K562 (cell line): Measurements from ENCODE around the gene GPNMB. TPM values are rescaled to one million over a fixed set of nuclear protein-coding genes. Genes with fewer than 3 reads are reported as not detected.
A peak's percentile ranks its signal among the peaks of the same experiment; 100 is the strongest.

Source experiments
- BACH1 ChIP-seq: fragments of 200-800 bp; sonication (Bioruptor generic); IDR thresholded peaks from 2 replicates; pipeline ENCODE4 v1.6.1; 2016; ENCODE audit warnings: missing genetic modification characterization, missing compliant biosample characterization
- CBFA2T3 ChIP-seq: fragments of 450-650 bp; IDR thresholded peaks from 2 replicates; pipeline ENCODE4 v1.6.1; 2017
- CXXC5 ChIP-seq: fragments of 250-450 bp; sonication (Bioruptor Pico); IDR thresholded peaks from 2 replicates; pipeline ENCODE4 v1.8.0; 2022; ENCODE audit warnings: inconsistent platforms, mild to moderate bottlenecking, moderate library complexity
- DACH1 ChIP-seq: fragments of 450-650 bp; IDR thresholded peaks from 2 replicates; pipeline ENCODE4 v1.6.1; 2018; ENCODE audit not compliant: partially characterized antibody
- KHSRP ChIP-seq: fragments of 450-650 bp; IDR thresholded peaks from 2 replicates; pipeline ENCODE4 v1.6.1; 2017
- MAFF ChIP-seq: IDR thresholded peaks from 2 replicates; pipeline ENCODE4 v1.6.1; 2012; ENCODE audit warnings: low read length, improper control_type of control experiment
- MNT ChIP-seq, 2 experiments: fragments of 450-650 bp; conservative IDR thresholded peaks; 2 replicates each; pipeline ENCODE4 v1.6.1; 2017; ENCODE audit warnings: mild to moderate bottlenecking in 2 of 2, moderate library complexity in 2 of 2
- MTA1 ChIP-seq: fragments of 450-650 bp; IDR thresholded peaks from 2 replicates; pipeline ENCODE4 v1.6.1; 2017; ENCODE audit warnings: borderline replicate concordance
- MYC ChIP-seq, 2 experiments: fragments of 250-450 bp in 1 of 2; sonication (Bioruptor Pico) in 1 of 2; IDR thresholded peaks; 2 replicates each; pipeline versions ENCODE4 v1.5.1 to v1.6.1; 2012 to 2021; ENCODE audit warnings: low read depth in 2 of 2, borderline replicate concordance in 1 of 2, improper control_type of control experiment in 1 of 2, low read length in 1 of 2, mild to moderate bottlenecking in 1 of 2, moderate library complexity in 1 of 2
- NCOA4 ChIP-seq: fragments of 450-650 bp; IDR thresholded peaks from 2 replicates; pipeline ENCODE4 v1.6.1; 2018; ENCODE audit warnings: mild to moderate bottlenecking; ENCODE audit not compliant: partially characterized antibody
- NR2F6 ChIP-seq: fragments of 450-650 bp; formaldehyde crosslinking; IDR thresholded peaks from 2 replicates; pipeline ENCODE4 v1.4.0; 2020; ENCODE audit warnings: mild to moderate bottlenecking
- RAD51 ChIP-seq: fragments of 450-650 bp; IDR thresholded peaks from 2 replicates; pipeline ENCODE4 v1.7.1; 2016; ENCODE audit warnings: low read depth, mild to moderate bottlenecking, borderline replicate concordance
- RCOR1 ChIP-seq, 2 experiments: IDR thresholded peaks; 2 replicates each; pipeline ENCODE4 v1.6.1; 2012; ENCODE audit warnings: low read depth in 2 of 2, low read length in 2 of 2, borderline replicate concordance in 1 of 2, improper control_type of control experiment in 1 of 2
- RFX7 ChIP-seq: fragments of 250-450 bp; sonication (Bioruptor Pico); IDR thresholded peaks from 2 replicates; pipeline ENCODE4 v1.5.1; 2021; ENCODE audit warnings: mild to moderate bottlenecking
- SFPQ ChIP-seq: fragments of 200-400 bp; formaldehyde crosslinking; IDR thresholded peaks from 2 replicates; pipeline ENCODE4 v1.6.1; 2017; ENCODE audit warnings: mild to moderate bottlenecking, low read depth, low read length, moderate library complexity
- SP1 ChIP-seq: sonication (generic); formaldehyde crosslinking; IDR thresholded peaks from 2 replicates; pipeline ENCODE4 v1.8.1; 2022; ENCODE audit warnings: mild to moderate bottlenecking, missing genetic modification reagents
- SRSF1 ChIP-seq: fragments of 200-400 bp; formaldehyde crosslinking; IDR thresholded peaks from 2 replicates; pipeline ENCODE4 v1.6.1; 2017; ENCODE audit warnings: mild to moderate bottlenecking, low read depth, low read length, moderate library complexity
- THAP12 ChIP-seq: fragments of 250-450 bp; sonication (Bioruptor Pico); IDR thresholded peaks from 2 replicates; pipeline ENCODE4 v1.9.0; 2021; ENCODE audit warnings: mild to moderate bottlenecking, inconsistent platforms
- USF1 ChIP-seq: sonication (generic); formaldehyde crosslinking; IDR thresholded peaks from 2 replicates; pipeline ENCODE4 v1.9.0; 2022; ENCODE audit warnings: mild to moderate bottlenecking, missing genetic modification reagents
- ZNF133 ChIP-seq: fragments of 250-450 bp; sonication (Bioruptor Pico); IDR thresholded peaks from 2 replicates; pipeline ENCODE4 v1.4.0; 2020; ENCODE audit warnings: mild to moderate bottlenecking
- ZNF444 ChIP-seq: fragments of 250-450 bp; sonication (Bioruptor Pico); IDR thresholded peaks from 2 replicates; pipeline ENCODE4 v1.4.0; 2020; ENCODE audit warnings: mild to moderate bottlenecking, moderate library complexity
- ZNF511 ChIP-seq: sonication (generic); formaldehyde crosslinking; IDR thresholded peaks from 2 replicates; pipeline ENCODE4 v1.8.0; 2022; ENCODE audit warnings: mild to moderate bottlenecking, missing genetic modification reagents
- ZNF644 ChIP-seq: fragments of 200-800 bp; sonication (Bioruptor generic); IDR thresholded peaks from 2 replicates; pipeline ENCODE4 v1.6.1; 2016; ENCODE audit warnings: low read depth, missing genetic modification characterization, missing compliant biosample characterization
- polyA plus RNA-seq, 8 experiments: library from polyadenylated mRNA; depleted of rRNA in 4 of 8; stranded (reverse) in 5 of 8; unstranded in 3 of 8; fragments of >200 nt; fragmentation: Nextera tagmentation in 2 of 8; fragmentation: Illumina TruSeq in 1 of 8; extraction: Ambion mirVana in 2 of 8; extraction: Trizol in 1 of 8; gene quantifications; 2 replicates each; pipeline versions ENCODE4 v1.2.1 to v1.2.3, GENCODE V29; 2011 to 2014; ENCODE audit warnings: inconsistent platforms in 1 of 8, missing spikeins in 1 of 8
- total RNA-seq, 7 experiments: library from RNA; depleted of rRNA in 6 of 7; stranded (reverse); fragments of >200 nt in 6 of 7; fragmentation: Illumina TruSeq in 2 of 7; extraction: Trizol in 2 of 7; gene quantifications; 2 replicates each; pipeline versions ENCODE4 v1.2.1 to v1.2.3, GENCODE V29; 2011 to 2021; ENCODE audit warnings: low replicate concordance in 1 of 7

GPNMB gene
- total and polyA plus RNA-seq, 9 of the 15 experiments (the other 6 are each of a cell fraction or from before 2014, with no cell fraction given) = 0.15 to 0.72 (median 0.33) TPM

- TF ChIP-seq RFX7 (CRISPR knock-in tag) (no peak), MYC (IDR thresholded peaks at IDR 0.05; ENCODE audit: low read depth, low read length) (peak; percentile 66), MYC (CRISPR knock-in tag; IDR thresholded peaks at IDR 0.05; ENCODE audit: borderline replicate concordance, low read depth) (no peak), ZNF644 (tag) (no peak), SFPQ (no peak), NCOA4 (no peak), KHSRP (no peak), ZNF444 (CRISPR knock-in tag) (no peak), ZNF133 (CRISPR knock-in tag) (no peak), CXXC5 (CRISPR knock-in tag) (peak; percentile 86), ZNF511 (no peak), RAD51 (no peak), RCOR1 (IDR thresholded peaks at IDR 0.05; ENCODE audit: borderline replicate concordance in 1 of 2, low read depth in 2 of 2, low read length in 2 of 2) (peak; percentile 70 to 97; a peak in 3 of 4 replicates), SP1 (0 out of 2 replicates have a peak, but pooled peaks have one; percentile 35), SRSF1 (no peak), MTA1 (peak; percentile 79; the same call in 1 of the 2 replicates), MNT (conservative IDR thresholded peaks at IDR 0.05) (peak; percentile 28 to 60; a peak in 3 of 4 replicates), USF1 (CRISPR knock-in tag) (no peak; the same call in 1 of the 2 replicates), BACH1 (peak; percentile 99), CBFA2T3 (peak; percentile 83), DACH1 (peak; percentile 56), THAP12 (no peak), NR2F6 (CRISPR knock-in tag) (no peak), MAFF (peak; percentile 94)
Measured at GRCh38 chr7:23273141-23273599, 26.6 kb downstream of the GPNMB start (continued).
